ENCODE measurements around the gene NUDCD2. TPM values are rescaled to one million over a fixed set of nuclear protein-coding genes. Genes with fewer than 3 reads are reported as not detected.

Gene NUDCD2
- total and polyA plus RNA-seq, 9 of the 15 experiments (the other 6 are each of a cell fraction or from before 2014, with no cell fraction given): 14.6 to 76.9 (median 32.5) TPM

DNA sequence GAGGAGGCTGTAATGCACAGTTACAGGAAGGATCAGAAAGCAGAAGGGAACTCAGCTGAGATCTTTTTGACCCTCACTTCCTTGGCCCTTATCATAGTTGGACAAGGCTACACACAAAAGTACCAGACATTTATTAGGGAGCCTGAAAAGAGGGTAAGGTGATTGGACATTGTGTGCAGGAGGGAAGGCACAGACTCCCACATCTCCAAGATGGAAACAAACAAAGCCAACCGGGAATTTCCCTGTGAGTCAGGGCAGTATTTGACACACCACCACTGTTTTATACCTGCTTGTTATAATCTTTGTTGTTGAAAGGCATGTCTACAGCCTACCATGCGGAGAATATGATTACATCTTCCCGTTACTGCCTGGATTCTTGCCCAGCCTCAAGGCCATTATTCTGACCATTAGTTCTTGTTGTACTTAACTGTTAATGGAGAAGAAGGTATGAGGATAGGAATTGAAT is 25.5 kb downstream of the NUDCD2 start (continued):
- TF ChIP-seq, protein P1, sequence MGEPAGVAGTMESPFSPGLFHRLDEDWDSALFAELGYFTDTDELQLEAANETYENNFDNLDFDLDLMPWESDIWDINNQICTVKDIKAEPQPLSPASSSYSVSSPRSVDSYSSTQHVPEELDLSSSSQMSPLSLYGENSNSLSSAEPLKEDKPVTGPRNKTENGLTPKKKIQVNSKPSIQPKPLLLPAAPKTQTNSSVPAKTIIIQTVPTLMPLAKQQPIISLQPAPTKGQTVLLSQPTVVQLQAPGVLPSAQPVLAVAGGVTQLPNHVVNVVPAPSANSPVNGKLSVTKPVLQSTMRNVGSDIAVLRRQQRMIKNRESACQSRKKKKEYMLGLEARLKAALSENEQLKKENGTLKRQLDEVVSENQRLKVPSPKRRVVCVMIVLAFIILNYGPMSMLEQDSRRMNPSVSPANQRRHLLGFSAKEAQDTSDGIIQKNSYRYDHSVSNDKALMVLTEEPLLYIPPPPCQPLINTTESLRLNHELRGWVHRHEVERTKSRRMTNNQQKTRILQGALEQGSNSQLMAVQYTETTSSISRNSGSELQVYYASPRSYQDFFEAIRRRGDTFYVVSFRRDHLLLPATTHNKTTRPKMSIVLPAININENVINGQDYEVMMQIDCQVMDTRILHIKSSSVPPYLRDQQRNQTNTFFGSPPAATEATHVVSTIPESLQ (CRISPR knock-in tag; IDR thresholded peaks at IDR 0.05): no peak
- peak; percentile 46; the same call in 1 of the 2 replicates for TF ChIP-seq TAL1 (IDR thresholded peaks at IDR 0.05)
- TF ChIP-seq ATF1 (CRISPR knock-in tag; IDR thresholded peaks at IDR 0.05): no peak
- peak; percentile 32; the same call in 1 of the 2 replicates for TF ChIP-seq ATF1 (tag; IDR thresholded peaks at IDR 0.05)
- no peak for TF ChIP-seq SMAD2 (IDR thresholded peaks at IDR 0.05; ENCODE audit: low read depth, low read length)
- no peak for TF ChIP-seq NFE2L1 (tag; IDR thresholded peaks at IDR 0.05; ENCODE audit: borderline replicate concordance, low read depth)
- peak; percentile 60 for TF ChIP-seq TCF3 (CRISPR knock-in tag; IDR thresholded peaks at IDR 0.05)
- no peak for TF ChIP-seq SIN3A (IDR thresholded peaks at IDR 0.05; ENCODE audit: borderline replicate concordance in 2 of 2, control insufficient read depth in 1 of 2, low read depth in 2 of 2, low read length in 2 of 2)
- TF ChIP-seq MCM5 (IDR thresholded peaks at IDR 0.05; ENCODE audit: low read depth): no peak
- TF ChIP-seq GABPA (tag; conservative IDR thresholded peaks at IDR 0.05; ENCODE audit: low read depth): 0 out of 2 replicates have a peak, but pooled peaks have one; percentile 21
- no peak; the same call in 1 of the 2 replicates for TF ChIP-seq ZNF76 (CRISPR knock-in tag; IDR thresholded peaks at IDR 0.05; ENCODE audit: borderline replicate concordance)
- 0 out of 2 replicates have a peak, but pooled peaks have one; percentile 13 for TF ChIP-seq ZNF436 (CRISPR knock-in tag; IDR thresholded peaks at IDR 0.05)
- TF ChIP-seq FOXK1 (CRISPR knock-in tag; IDR thresholded peaks at IDR 0.05; ENCODE audit: borderline replicate concordance): no peak
- TF ChIP-seq POU5F1 (IDR thresholded peaks at IDR 0.05; ENCODE audit: borderline replicate concordance, low read depth, low read length, partially characterized antibody): no peak
- TF ChIP-seq, protein P2, sequence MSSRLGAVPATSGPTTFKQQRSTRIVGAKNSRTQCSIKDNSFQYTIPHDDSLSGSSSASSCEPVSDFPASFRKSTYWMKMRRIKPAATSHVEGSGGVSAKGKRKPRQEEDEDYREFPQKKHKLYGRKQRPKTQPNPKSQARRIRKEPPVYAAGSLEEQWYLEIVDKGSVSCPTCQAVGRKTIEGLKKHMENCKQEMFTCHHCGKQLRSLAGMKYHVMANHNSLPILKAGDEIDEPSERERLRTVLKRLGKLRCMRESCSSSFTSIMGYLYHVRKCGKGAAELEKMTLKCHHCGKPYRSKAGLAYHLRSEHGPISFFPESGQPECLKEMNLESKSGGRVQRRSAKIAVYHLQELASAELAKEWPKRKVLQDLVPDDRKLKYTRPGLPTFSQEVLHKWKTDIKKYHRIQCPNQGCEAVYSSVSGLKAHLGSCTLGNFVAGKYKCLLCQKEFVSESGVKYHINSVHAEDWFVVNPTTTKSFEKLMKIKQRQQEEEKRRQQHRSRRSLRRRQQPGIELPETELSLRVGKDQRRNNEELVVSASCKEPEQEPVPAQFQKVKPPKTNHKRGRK (tag; IDR thresholded peaks at IDR 0.05): no peak
- TF ChIP-seq ZNF121 (CRISPR knock-in tag; conservative IDR thresholded peaks at IDR 0.05): no peak
- TF ChIP-seq SMARCA5 (IDR thresholded peaks at IDR 0.05): no peak
- TF ChIP-seq ATF4 (CRISPR knock-in tag; IDR thresholded peaks at IDR 0.05): 0 out of 2 replicates have a peak, but pooled peaks have one; percentile 14
- peak; percentile 82 for TF ChIP-seq SPI1 (IDR thresholded peaks at IDR 0.05; ENCODE audit: borderline replicate concordance, low read depth, low read length)
- no peak for TF ChIP-seq HIVEP1 (CRISPR knock-in tag; IDR thresholded peaks at IDR 0.05)
- TF ChIP-seq, protein P3, sequence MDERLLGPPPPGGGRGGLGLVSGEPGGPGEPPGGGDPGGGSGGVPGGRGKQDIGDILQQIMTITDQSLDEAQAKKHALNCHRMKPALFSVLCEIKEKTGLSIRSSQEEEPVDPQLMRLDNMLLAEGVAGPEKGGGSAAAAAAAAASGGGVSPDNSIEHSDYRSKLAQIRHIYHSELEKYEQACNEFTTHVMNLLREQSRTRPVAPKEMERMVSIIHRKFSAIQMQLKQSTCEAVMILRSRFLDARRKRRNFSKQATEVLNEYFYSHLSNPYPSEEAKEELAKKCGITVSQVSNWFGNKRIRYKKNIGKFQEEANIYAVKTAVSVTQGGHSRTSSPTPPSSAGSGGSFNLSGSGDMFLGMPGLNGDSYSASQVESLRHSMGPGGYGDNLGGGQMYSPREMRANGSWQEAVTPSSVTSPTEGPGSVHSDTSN (CRISPR knock-in tag; IDR thresholded peaks at IDR 0.05; ENCODE audit: low read depth): no peak
- TF ChIP-seq, protein P3 (tag; conservative IDR thresholded peaks at IDR 0.05; ENCODE audit: low read depth): no peak
- TF ChIP-seq LARP7 (IDR thresholded peaks at IDR 0.05): no peak
- TF ChIP-seq TSC22D4 (tag; IDR thresholded peaks at IDR 0.05): no peak

Data from K562 (cell line).